Spleen (tissue), 11 donors: ENCODE results near the gene KDM4B. TPM values are rescaled to one million over a fixed set of nuclear protein-coding genes. Genes with fewer than 3 reads are reported as not detected.

Experiments used
- DNase-seq: peaks from one replicate; pipeline ENCODE4 v3.0.0-alpha.2; 2020
- H3K27ac ChIP-seq, 8 donors: fragments of 200-600 bp; sonication (generic) in 7 of 8; 1 replicate in 4 of 8; 2 replicates in 4 of 8; pipeline versions ENCODE4 v1.5.0 to v1.8.0; 2016 to 2021; ENCODE audit warnings: inconsistent platforms in 4 of 8, mild to moderate bottlenecking in 4 of 8, moderate library complexity in 1 of 8
- H3K27me3 ChIP-seq, 7 donors: fragments of 200-600 bp; sonication (generic) in 6 of 7; replicated peaks in 1 of 7; 1 replicate in 4 of 7; 2 replicates in 3 of 7; pipeline versions ENCODE4 v1.5.0 to v1.8.0; 2016 to 2021; ENCODE audit warnings: inconsistent platforms in 3 of 7, mild to moderate bottlenecking in 1 of 7
- H3K36me3 ChIP-seq, 6 donors: fragments of 200-600 bp; sonication (generic) in 5 of 6; 1 replicate in 4 of 6; 2 replicates in 2 of 6; pipeline versions ENCODE4 v1.5.0 to v1.8.0; 2016 to 2021; ENCODE audit warnings: inconsistent platforms in 2 of 6
- H3K4me1 ChIP-seq, 6 donors: fragments of 200-600 bp; sonication (generic) in 5 of 6; 1 replicate in 3 of 6; 2 replicates in 3 of 6; pipeline versions ENCODE4 v1.5.0 to v1.8.0; 2016 to 2021; ENCODE audit warnings: inconsistent platforms in 3 of 6
- H3K4me3 ChIP-seq, 8 donors: fragments of 200-600 bp; sonication (generic) in 7 of 8; 1 replicate in 4 of 8; 2 replicates in 4 of 8; pipeline versions ENCODE4 v1.5.0 to v1.8.0; 2016 to 2021; ENCODE audit warnings: inconsistent platforms in 4 of 8, mild to moderate bottlenecking in 4 of 8, moderate library complexity in 2 of 8
- H3K9me3 ChIP-seq, 8 donors: fragments of 200-600 bp; sonication (generic) in 7 of 8; 1 replicate in 4 of 8; 2 replicates in 4 of 8; pipeline versions ENCODE4 v1.5.0 to v1.8.0; 2016 to 2021; ENCODE audit warnings: inconsistent platforms in 4 of 8
- CTCF ChIP-seq, 11 experiments: fragments of 200-600 bp in 7 of 11; fragments of 450-650 bp in 4 of 11; sonication (generic) in 4 of 11; IDR thresholded peaks in 8 of 11; conservative IDR thresholded peaks in 3 of 11; 1 replicate in 7 of 11; 2 replicates in 4 of 11; pipeline versions ENCODE4 v1.4.0 to v1.8.0; 2016 to 2021; ENCODE audit warnings: antibody characterized with exemption in 11 of 11, inconsistent platforms in 4 of 11, mild to moderate bottlenecking in 1 of 11
- POLR2A ChIP-seq, 3 donors: fragments of 450-650 bp; IDR thresholded peaks; one replicate each; pipeline ENCODE4 v1.5.1; 2017; ENCODE audit warnings: antibody characterized with exemption in 3 of 3, mild to moderate bottlenecking in 1 of 3
- POLR2AphosphoS5 ChIP-seq, 3 donors: sonication (generic); formaldehyde crosslinking; IDR thresholded peaks; one replicate each; pipeline ENCODE4 v1.5.1; 2017; ENCODE audit warnings: antibody characterized with exemption in 3 of 3
- WGBS, 5 donors: extraction: QIAGEN DNeasy Blood & Tissue Kit in 3 of 5; methylation state at CpG; one replicate each; pipeline versions ENCODE4 v1.1.5 to v1.1.7; 2013 to 2018; 5-methylcytosine and 5-hydroxymethylcytosine counted together
- intact Hi-C: fragments of 100-400 bp; cut with DNase I; formaldehyde crosslinking; loops from one replicate; pipeline ENCODE4 v1.15.0; 2023; ENCODE audit warnings: low total_unique reads
- polyA plus RNA-seq, 3 donors: library from polyadenylated mRNA; stranded (reverse); fragments of 200-250 nt; gene quantifications; one replicate each; pipeline ENCODE4 v1.2.1, GENCODE V29; 2013
- total RNA-seq, 7 donors: library from RNA; depleted of rRNA in 3 of 7; stranded (reverse); fragments of >200 nt in 3 of 7; fragmentation: NEBNext Ultra II Directional in 4 of 7; extraction: Animal tissue kit (Norgen Biotek cat#: 25700) in 4 of 7; gene quantifications; one replicate each; pipeline versions ENCODE4 v1.1.0 to v1.2.1, GENCODE V29; 2016 to 2021
- donor health status: healthy with polysubstance abuse.
- donor health status: DM: no; HTN: no; CAD: no; lungs with moderate emphysema.
- donor health status: DM: no; HTN: no; CAD: no.
- donor health status: Bipolar disorder and iron deficiency.
- donor health status: healthy.
- donor health status: DM: no; HTN: no; CAD: no.
- donor health status: DM: yes; HTN: yes; CAD: no.

The KDM4B gene
- total and polyA plus RNA-seq, 10 donors, result 18.3 to 80.5 (median 52.4) TPM

- H3K4me1 ChIP-seq, result peaks cover 0 to 14% (median 5%) of the 10 kb centered on the region in 6 donors
- H3K36me3 ChIP-seq, result peaks cover 0 to 91% (median 27%) of the 10 kb centered on the region in 6 donors
- peaks cover 7 to 17% (median 17%) of the 10 kb centered on the region in 8 donors for H3K9me3 ChIP-seq
- no peaks in the 10 kb centered on the region for H3K27me3 ChIP-seq
- no peak overlapping the region for H3K27ac ChIP-seq
- TF ChIP-seq CTCF (IDR thresholded peaks at IDR 0.05 in 8 of 11, conservative IDR thresholded peaks at IDR 0.05 in 3 of 11) (no peak), POLR2A (IDR thresholded peaks at IDR 0.05) (no peak), POLR2AphosphoS5 (IDR thresholded peaks at IDR 0.05) (no peak)
- no peak overlapping the region for H3K4me3 ChIP-seq
- intact Hi-C loops, result no loop called here
- no peak for DNase-seq
- 81 to 92% (median 91%) methylated on average over 16 to 17 of the region's 17 CpGs for WGBS, 5 donors
These were observed 135.0 kb downstream of the KDM4B start for GRCh38 chr19:5103812-5104410.

GRCh38 chr19:5104871-5105351 lies 136.0 kb downstream of the KDM4B start:
- no peak overlapping the region for H3K27ac ChIP-seq
- intact Hi-C loops, result no loop called here
- H3K4me1 ChIP-seq, result peaks cover 0 to 14% (median 5%) of the 10 kb centered on the region in 6 donors
- 97 to 100% (median 98%) methylated on average over 4 to 18 of the region's 18 CpGs for WGBS, 5 donors
- peaks cover 0 to 91% (median 23%) of the 10 kb centered on the region in 6 donors for H3K36me3 ChIP-seq
- peaks cover 1 to 7% (median 7%) of the 10 kb centered on the region in 8 donors for H3K9me3 ChIP-seq
- TF ChIP-seq POLR2AphosphoS5 (IDR thresholded peaks at IDR 0.05) (peak in 1 of 3 donors; percentile 26), CTCF (IDR thresholded peaks at IDR 0.05 in 8 of 11, conservative IDR thresholded peaks at IDR 0.05 in 3 of 11) (no peak)
- no peaks in the 10 kb centered on the region for H3K27me3 ChIP-seq
- no peak overlapping the region for H3K4me3 ChIP-seq
- DNase-seq, result no peak

- 92 to 94% (median 93%) methylated on average over 12 to 23 of the region's 23 CpGs for WGBS, 5 donors
- H3K9me3 ChIP-seq, result no peaks in the 10 kb centered on the region
- peaks cover 0 to 98% (median 32%) of the 10 kb centered on the region in 6 donors for H3K36me3 ChIP-seq
- no peak overlapping the region for H3K27ac ChIP-seq
- H3K27me3 ChIP-seq, result no peaks in the 10 kb centered on the region
- TF ChIP-seq POLR2A (IDR thresholded peaks at IDR 0.05) (no peak), CTCF (IDR thresholded peaks at IDR 0.05 in 8 of 11, conservative IDR thresholded peaks at IDR 0.05 in 3 of 11) (no peak), POLR2AphosphoS5 (IDR thresholded peaks at IDR 0.05) (no peak)
- intact Hi-C loops, result no loop called here
- DNase-seq, result no peak
- H3K4me1 ChIP-seq, result peaks cover 0 to 14% (median 5%) of the 10 kb centered on the region in 6 donors
- no peak overlapping the region for H3K4me3 ChIP-seq
These were observed 137.3 kb downstream of the KDM4B start for GRCh38 chr19:5106191-5106726.

- intact Hi-C loops, result no loop called here
- H3K9me3 ChIP-seq, result no peaks in the 10 kb centered on the region
- H3K4me1 ChIP-seq, result peaks cover 0 to 14% (median 5%) of the 10 kb centered on the region in 6 donors
- no peak for TF ChIP-seq CTCF (IDR thresholded peaks at IDR 0.05 in 8 of 11, conservative IDR thresholded peaks at IDR 0.05 in 3 of 11)
- TF ChIP-seq POLR2A (IDR thresholded peaks at IDR 0.05), result no peak
- TF ChIP-seq POLR2AphosphoS5 (IDR thresholded peaks at IDR 0.05), result no peak
- H3K27ac ChIP-seq, result no peak overlapping the region
- no peak overlapping the region for H3K4me3 ChIP-seq
- 92 to 96% (median 94%) methylated on average over 14 to 19 of the region's 19 CpGs for WGBS, 5 donors
- H3K27me3 ChIP-seq, result no peaks in the 10 kb centered on the region
- peaks cover 0 to 98% (median 39%) of the 10 kb centered on the region in 6 donors for H3K36me3 ChIP-seq
- no peak for DNase-seq
These were observed 138.1 kb downstream of the KDM4B start for GRCh38 chr19:5106971-5107370.
